ENCODE measurements around the gene DAPK1.

The DAPK1 gene

DNA sequence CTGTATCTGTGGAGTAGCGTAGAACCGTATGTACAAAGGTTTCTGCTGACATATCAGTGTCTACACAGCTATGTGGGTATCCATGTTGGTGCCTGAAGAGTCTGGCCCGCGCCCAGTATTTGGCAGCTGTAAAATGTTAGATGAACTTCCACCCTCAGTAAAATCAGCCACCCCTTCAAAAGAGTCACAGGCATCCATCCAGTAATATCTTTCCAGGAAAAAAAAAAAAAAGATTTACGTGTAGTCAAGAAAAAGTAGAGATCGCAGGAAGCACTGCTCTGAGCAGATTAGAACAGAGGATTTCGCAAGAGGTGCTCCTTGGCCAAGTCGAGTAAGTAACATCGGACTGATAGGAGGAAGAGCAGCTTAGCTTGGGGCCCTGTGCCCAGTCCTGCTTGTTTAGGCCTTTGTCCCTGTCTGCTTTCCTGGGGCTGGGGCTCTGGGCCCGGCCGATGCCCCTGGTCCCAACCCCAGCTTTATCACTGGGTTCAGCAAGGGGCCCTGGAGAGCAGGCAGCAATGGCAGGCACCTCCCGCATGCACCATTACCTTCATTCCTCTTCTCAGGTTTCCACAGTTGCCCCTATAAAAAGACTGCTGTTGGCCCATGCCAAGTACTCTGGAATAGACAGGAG, 21.2 kb downstream of the DAPK1 start:
- no peak for DNase-seq

DNA sequence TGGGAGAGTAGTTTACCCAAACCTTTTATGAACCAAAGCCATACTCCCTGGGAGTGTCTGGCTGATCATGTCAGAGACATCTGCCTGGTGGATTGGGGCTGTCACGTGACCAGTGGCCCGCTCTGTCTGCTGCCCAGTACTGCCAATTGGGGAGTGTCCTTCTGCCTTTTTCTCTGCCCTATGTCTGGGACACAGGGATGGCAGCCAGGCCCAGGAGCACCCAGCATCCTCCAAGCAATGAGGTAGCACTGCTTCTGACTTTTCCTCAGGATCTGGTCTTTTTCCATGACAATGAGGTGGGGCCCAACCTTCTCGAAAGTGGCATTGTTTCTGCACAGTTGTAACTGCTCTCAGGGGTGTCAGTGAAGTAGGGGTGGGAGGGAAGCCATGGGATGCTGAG, 21.8 kb downstream of the DAPK1 start:
- DNase-seq, result no peak

DNA sequence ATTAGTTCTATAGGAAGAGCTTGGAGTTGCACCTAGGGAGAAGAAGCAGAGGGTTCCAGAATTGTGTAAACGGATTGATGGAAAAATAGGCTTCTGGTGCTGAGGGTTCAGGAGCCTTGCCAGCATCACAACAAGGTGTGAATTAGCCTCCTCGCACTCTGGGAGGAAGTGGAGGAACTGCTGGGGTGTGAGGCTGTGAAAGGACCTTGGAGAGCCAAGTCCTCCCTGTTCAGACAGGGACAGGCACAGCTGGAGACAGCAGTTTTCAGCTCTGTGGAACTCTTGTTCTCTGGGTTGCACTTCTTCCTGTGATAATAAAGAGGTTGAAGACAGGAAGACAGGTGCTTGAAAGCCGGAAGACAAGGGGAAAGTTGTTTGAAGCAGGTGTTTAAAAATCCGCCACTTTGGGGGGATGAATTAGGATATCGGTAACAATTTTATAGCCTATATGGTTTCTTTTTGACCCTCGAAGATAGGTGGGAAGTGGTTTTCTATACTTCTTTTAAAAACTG, 22.6 kb downstream of the DAPK1 start:
- no peak for DNase-seq

DNA sequence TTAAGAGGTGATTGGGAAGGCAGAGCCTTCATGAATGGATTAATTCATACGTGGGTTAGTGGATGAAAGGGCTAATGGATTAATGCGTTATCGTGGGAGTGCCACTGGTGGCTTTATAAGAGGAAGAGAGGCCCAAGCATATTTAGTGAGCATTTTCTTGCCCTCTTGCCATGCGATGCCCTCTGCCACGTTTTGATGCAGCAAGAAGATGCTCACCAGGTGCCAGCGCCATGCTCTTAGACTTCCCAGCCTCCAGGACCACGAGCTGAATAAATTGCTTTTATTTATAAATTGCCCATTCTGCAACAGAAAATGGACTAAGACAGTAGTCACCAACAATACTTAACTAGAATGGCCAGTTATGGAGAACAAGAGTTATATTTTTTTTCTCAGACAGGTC, 24.2 kb downstream of the DAPK1 start:
- DNase-seq, result no peak

DNA sequence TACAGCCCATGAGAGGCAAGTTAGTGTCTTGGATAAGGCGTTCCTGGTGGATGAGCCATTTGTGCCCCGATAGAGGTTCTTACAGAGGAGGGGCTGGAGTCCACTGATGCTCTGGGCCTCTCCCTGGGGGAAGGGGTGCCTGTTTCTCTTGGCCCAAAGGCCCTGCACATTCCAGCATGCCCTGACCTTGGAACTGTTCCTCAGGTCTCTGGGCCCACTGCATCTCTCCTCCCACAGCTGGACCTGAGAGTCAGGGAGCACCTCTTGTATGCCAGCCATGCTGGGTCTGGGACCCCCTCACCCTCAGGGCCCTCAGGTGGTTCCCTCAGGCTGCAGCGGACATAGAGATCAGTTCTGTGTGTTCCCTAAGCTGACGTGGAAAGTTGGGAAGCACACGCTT, 26.4 kb downstream of the DAPK1 start:
- DNase-seq, result no peak

DNA sequence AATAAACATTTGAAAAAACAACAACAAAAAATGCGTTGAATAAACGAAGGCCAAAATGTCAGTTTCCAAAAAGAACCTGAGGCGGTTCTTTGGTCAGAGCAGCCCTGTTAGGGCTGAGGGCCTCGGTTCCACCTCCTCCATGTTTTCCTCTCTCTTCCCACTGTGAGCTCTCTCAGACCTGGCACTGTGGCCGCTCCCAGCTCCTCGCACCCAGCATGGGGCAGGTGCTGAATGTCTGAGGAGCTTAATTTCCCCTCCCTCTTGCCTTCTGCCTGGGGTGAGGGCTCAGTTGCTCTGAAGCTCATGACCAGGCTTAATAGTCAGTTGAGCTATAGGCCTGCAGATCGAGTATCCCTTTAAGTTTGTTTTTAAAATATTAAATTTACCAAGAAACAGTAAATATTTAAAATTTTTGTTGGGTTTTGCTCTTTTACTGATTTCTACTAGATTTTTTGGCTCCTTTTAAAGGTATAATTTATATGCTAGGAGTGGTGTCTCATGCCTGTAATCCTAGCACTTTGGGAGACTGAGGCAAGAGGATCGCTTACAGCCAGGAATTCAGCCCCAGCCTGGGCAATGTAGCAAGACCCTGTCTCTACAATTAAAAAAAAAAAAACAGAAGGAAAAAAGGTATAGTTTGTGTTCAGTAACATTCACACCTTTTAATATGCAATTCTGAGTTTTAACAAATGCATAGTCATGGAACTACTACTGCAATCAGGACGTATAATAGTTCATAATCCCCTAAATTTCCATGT, 28.1 kb downstream of the DAPK1 start:
- no peak for DNase-seq

DNA sequence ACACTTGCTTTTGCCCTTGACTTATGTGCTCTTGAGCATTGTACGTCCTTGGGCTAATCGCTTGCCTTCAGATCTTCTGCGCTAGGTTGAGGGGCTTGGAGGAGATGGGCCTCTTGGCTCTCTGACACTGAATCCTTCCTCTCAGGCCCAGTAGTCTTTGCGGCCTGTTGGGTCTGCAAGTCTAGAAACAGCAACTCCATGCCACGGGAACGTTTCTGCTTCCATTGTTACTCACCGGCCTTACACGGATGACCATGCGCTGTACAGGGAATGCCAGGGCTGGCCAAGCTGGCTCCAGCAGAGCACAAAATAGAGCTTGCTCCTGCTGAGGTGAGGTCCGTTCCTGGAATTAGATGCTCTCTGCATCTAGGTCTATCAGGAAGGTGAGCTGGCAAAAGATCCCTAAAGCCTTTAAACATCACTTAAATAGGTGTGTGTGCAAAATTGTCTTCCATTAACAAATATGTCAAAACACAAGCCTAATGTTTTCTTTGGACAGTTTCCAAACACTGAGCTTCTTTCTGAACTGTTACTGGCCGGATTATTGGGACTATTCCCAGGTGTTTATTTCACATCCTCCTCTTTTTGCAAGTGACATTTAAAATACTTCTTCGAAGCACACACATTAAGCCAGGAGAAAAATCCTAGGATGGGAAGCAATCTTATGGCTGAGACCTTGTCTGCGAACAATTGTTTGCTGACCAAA, 29.7 kb downstream of the DAPK1 start:
- no peak for DNase-seq

DNA sequence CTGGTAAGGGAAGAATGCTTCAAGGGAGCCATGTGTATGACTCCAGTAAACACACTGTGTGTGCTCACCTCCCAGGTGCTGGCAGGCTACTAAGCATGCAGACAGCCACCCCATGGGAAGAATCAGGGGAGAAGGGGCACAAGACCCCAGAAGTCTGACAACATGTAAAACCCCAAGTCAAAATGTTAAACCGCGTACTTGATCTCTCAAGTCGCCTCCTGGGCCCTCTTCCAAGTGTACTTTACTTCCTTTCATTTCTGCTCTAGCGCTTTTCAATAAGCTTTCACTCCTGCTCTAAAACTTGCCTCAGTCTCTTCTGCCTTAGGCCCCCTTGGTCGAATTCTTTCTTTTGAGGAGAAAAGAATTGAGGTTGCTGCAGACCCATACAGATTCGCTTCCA, 31.3 kb downstream of the DAPK1 start:
- DNase-seq, result no peak

DNA sequence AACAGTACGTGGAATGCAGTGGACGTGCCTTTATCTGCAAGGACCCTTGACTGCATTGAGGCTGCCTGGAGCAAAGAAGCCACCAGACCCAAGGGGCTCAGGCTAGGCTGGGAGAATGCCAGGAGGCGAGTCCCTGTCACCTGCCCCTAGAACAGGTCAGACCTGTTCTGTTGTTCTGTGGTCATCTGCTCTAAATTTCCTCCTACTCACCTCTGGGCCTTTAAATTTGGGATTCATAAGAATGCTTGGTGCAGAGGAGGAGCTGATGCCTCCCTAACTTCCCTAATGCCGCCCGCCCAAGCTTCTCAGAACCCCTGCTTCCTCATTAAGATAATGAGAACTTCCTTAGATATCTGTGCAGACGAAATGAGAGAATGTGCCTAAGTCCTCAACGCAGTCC, 32.0 kb downstream of the DAPK1 start:
- no peak for DNase-seq

DNA sequence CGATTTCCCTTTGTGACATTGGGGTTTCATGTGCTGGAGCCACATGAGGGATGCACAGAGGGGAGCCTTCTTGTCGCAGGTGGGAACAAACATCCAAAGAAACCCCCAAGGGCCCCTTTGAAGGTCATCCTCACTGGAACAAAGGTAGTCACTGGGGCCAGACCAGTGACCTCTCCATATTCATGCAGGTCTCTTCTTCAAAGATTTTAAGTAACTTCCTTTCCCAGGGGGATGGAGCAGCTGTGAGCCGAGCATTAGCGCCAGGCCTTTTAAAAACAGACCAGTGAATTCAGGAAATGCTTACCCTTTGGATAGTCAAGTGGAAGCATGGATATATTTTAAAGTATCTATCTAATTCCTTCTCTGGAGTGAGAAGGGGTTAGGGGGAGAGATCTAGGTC, 33.0 kb downstream of the DAPK1 start:
- DNase-seq, result no peak

DNA sequence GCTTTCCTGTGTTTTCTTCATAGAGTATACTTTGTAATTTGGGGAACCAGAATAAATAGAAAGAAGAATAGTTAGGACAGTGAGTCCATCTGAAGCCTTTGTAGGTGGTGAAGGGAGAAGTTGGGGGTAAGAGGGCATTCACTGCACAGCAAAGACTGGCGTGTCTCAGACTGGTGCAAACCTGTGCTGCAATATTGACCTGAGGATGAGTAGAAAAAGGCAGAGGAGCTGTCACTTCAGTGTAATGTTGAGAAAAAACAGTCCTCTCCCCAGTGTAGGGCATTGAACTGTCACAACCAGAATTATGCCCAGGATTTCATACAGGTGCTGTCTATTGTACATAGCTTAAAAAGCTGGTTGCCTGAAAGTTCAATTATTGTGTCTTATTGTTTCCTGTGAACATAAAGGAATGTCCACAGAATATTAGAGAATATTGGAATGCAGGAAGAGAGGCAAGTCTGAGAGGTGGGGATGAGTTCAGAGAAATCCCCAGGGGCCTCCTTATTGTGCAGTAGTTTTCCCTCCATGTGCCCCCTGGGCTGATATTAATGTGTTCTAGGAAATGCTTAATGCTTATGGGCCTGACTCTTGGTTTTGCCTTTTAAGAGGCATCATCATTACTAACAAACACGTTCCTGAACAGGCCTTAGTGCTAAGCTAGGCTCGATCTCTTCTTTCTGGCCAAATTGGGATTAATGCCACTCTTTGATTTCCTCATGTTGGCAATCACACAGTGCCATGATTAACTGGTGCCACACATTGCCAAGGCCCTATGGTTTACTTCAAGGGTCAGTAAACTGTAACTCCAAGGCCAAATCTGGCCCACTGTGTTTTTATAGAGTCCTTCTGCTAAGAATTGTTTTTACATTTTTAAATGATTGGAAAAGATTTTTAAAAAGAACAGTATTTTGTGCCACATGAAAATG, 34.0 kb downstream of the DAPK1 start:
- no peak for DNase-seq

DNA sequence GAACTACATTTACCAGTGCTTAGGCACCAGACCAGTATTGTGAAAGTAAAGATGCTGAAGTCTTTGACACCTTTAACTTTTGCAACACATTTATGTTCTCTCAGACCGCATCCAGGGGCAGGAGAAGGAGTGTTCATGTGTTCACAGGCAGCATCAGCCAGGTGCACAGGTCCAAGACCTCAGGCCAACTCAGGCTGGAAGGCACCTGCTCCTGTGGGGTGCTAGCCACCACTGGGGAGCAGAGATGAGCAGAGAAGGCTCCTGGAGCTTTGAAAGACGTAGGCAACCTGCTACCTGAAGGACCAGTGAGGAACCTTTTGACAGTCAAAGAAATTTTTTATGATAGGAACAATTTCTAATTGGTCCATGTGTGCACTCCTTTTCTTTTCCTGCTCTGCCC, 35.6 kb downstream of the DAPK1 start:
- no peak for DNase-seq

DNA sequence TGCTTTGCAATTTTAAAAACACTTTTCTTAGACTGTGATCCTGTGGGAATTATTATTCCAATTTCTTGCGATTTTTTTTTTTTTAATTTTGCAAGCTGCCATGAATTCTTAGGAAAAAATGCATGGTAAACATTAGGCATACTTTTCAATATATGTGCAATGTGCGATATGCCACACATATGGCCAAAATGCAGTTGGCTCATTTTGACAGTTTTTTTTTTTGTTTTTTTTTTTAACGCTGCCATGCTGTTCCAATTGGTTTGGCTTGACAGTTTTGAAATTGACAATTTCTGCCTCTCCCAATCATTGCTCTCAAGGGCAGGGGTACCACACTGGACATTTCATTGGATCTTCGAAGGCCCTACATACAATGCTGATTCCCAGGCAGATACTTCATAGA, 36.4 kb downstream of the DAPK1 start:
- no peak for DNase-seq

DNA sequence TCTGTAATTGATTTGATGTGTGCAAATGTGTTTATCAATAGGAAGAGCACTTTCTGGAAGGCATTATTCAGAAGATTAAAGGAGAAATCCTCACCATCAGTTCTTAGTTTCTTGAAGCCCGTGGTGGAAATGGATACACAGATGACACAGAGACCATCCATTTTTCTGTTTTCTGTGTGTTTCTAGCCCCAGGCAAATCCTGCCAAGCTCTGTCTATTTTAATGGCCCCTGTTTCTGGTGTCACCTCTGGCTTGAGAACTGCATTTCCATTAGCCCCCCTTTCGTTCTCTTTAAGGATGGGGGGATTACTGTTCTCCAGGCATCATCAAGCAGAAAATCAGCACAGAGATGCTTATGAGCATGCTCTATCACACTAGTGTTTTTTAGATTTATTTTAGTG, 37.3 kb downstream of the DAPK1 start:
- DNase-seq, result no peak

DNA sequence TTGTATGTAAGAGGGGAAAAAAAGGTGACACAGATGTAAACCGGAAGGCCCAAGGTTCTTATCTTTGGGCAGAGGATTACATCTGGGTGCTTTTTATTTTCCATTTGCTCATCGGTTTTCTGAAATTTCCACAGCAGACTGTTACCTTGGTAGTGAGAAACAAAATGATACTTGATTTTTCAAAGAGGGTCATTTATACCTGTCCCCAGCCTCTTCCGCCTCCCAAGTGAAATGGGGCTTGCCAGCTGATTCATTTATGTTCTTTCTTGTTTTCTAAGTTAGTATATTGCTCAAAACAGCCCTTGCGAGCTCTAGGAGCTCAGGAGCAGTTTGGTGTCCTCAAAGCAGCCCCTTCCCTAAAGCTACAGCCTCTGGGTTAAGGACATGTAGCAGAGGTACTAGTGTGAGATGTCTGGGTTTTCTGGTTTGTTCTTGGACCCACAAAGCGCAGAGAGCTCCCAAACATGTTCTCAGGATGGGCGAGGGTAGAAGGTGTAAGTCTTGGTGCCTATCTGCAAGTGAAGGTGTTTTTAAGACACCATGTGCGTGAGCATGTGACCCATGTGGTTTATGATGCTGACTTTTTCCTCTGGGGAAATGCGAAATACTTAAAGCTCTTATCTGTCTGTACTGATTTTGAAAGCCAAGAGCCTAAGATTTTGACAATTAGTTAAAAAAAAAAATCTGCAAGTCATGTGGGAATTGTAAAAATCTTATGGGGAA, 38.3 kb downstream of the DAPK1 start:
- DNase-seq, result no peak

DNA sequence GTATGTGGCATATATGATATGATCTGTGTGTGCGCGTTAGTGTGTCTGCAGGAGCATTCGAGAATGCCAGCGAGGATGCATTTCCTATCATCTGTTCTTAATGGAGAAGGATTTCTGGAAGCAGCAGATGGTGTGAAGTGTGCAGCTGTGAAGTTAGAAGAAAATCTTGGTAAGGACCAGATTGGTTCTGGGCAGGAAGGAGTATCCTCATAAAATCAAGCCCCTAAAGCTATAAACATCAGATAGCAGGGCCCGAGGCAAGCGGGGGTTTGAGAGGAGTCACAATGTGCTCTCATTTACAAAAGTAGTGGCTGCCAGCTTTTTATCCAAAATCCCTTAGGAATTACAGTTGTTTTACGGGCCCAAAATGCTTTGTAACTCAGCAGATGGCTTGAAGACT, 40.0 kb downstream of the DAPK1 start:
- no peak for DNase-seq

DNA sequence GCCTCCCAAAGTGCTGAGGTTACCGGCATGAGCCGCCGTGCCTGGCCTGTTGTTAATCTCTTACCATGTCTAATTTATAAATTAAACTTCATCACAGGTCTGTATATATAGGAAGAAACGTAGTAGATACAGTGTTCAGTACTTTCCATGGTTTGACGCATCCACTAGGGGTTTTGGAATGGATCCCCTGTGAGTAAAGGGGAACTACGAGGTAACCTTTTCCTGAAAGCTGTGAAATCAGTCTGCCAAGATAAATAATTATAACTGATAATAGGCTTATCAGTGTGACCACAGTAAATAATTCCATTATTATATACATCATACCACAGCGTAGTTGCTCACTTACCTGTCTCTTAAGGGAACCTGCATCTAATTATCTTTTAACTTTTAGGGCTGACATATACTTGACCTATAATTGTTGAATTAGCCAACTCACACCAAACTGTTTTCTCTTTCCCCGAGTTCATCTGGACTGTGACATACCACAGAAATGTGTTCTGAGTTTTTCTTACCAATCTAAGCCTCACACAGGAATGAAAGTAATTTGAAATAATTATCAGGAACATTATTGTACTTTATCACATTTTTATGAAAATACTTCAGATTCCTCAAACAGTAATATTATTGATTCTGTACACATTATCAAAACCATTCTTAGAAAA, 42.9 kb downstream of the DAPK1 start:
- no peak for DNase-seq

DNA sequence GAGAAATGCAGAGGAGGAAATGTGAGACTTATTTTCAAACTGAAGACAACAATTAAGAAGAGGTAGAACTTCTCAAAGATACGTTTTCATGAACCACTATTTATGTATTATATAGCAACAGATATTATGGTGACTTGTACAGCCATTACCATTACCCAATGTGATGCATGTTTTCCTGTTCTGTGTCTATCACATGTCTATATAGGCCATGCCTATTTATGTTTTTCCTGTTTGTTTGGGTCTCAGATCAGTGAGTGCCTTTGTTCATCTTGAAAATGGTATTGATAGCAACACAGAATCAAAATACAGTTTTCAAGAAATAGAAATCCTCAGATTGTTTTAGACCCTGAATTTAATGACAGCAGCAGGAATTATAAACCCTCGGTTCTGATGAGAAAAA, 44.0 kb downstream of the DAPK1 start:
- no peak for DNase-seq

DNA sequence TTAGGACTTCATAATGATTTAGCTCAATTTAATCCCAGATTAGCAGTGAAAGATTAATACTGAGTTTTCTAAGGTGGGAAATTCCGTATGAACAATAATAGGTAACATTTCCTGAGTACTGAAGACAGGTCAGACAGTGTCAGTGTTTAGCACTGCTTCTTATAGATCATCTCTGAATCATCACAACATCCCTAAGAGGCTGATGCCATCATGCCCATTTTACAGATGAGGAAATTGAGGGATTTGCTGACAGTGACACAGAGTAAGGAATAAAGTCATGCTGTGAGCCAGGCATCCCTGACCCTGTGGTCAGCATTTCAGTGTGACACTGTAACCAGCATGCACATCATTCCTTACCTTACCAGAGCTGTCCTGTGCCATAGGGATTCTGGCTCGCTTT, 44.5 kb downstream of the DAPK1 start:
- no peak for DNase-seq

DNA sequence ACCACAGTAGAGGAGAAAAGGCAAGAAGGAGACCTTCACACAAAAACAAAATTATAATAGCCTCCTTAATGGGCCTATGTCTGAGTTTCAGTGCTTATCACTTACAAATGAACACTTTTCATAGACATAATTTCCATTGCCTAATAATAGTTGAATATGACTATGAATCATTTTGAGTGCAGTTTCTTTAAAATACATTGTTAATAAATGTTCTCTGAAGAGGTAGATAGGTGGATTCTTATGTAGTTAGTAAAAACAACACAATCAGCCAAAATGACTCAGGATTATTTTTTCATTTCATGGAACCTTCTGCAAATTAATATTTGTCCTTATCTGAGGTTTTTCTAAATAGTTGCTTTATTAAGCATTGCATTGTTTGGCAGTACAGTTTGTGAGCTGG, 45.6 kb downstream of the DAPK1 start:
- no peak for DNase-seq

DNA sequence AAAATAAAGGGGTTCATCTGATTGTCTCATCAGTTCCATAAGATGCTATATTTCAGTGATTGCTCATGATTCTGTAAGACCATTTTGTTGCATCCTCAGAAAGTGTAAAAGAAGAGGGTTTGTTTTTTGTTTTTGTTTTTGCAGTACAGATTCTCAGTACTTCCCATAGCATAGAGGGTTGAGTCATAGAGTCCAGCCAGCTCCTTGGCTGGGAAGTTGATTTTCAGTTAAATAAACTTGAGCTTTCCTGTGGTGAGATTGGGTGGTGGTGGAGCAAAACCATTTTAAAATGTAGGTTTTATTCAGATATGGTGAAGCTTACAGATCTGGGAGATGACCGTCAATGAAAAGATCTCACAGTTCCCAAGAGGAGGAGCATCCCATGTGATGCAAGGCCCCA, 48.2 kb downstream of the DAPK1 start:
- DNase-seq, result no peak

DNA sequence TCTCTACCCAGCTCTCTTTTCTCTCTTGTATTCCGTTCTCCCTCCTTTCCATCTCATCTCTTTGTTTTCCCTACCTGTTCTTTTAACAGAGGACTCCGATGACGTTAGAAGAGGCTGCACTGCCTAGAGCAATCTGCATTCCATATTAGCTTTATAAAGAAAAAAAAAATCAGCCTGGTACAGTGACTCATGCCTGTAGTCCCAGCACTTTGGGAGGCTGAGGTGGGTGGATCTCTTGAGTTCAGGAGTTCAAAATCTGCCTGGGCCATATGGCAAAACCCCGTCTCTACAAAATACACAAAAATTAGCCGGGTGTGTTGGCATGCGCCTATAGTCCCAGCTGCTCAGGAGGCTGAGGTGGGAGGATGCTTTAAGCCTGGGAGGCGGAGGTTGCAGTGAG, 49.0 kb downstream of the DAPK1 start:
- no peak for DNase-seq
